GM10847 (cell line): ENCODE results near the gene ALDH6A1.

ENCODE experiments used
- POLR2A ChIP-seq: IDR thresholded peaks from 2 replicates; pipeline ENCODE4 v1.6.1; 2011; ENCODE audit not compliant: insufficient read length; ENCODE audit errors: extremely low read depth

The ALDH6A1 gene

DNA sequence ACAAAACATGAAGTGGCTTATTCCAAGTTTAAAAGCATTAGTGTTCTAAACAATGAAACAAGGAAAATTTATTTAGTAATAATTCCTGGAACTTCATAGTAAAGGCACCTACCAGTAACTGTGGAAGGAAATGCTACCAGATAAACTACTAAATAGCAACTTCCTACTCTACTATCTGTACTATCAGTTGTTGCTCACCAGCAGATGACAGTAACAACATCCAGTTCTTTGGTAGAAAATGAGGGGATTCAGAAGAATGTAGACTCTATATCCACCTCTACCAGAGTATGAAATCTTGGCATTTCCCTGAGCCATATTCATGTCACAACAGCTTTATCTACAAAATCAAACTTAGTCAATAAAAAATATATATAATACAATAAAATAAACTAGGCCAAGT is 68.3 kb downstream of the ALDH6A1 start:
- no peak for TF ChIP-seq POLR2A

- TF ChIP-seq POLR2A, result no peak
These were observed 69.1 kb downstream of the ALDH6A1 start for GRCh38 chr14:74015176-74015575.

- TF ChIP-seq POLR2A, result no peak
These were observed 70.0 kb downstream of the ALDH6A1 start for GRCh38 chr14:74014299-74014698.

DNA sequence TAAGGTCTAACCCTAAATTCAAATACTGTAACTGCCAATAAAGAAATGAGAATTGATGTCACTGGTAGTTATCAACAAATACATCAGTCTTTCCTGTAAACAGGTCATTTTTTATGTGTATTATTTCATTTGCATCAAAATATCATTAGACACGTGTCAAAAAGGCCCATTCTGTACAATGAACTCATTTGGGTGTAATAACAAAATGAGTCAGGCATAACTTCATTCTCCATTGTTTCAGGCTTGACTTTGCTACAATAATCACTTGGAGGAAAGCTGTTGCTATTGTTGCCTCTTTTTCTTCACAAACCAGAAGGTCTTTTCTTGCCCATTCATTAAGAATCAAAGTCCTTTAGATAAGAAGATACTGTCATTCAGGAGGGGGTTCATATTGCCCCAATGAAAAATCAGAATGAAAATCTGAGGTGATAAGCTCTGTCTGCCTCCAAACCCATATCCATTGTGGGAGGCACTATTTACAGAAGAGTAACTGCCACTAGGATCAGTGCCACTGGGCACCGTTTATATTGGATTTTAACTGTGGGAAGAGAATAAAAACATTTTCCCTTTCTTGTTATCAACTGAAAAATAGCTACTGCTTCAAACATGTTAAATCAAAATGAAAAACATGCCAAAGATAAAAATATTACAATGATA is 75.3 kb downstream of the ALDH6A1 start:
- TF ChIP-seq POLR2A, result no peak
